D721Med (cell line): ENCODE results near the gene SMIM41.

Experiments used
- DNase-seq: peaks from one replicate; pipeline ENCODE4 v3.0.0; 2011; ENCODE audit warnings: low spot score; ENCODE audit not compliant: insufficient read length
- FAIRE-seq: peaks from 2 replicates; lab custom pipeline; 2011; peaks lifted over from hg19 to GRCh38; lab: Jason Lieb, UNC
- TF ChIP-seq, protein P1 (sequence below): IDR thresholded peaks from 2 replicates; pipeline ENCODE4 v1.5.1; 2012; ENCODE audit warnings: mild to moderate bottlenecking, control low read depth; ENCODE audit not compliant: insufficient read depth; ENCODE audit errors: missing control alignments

SMIM41 gene

DNA sequence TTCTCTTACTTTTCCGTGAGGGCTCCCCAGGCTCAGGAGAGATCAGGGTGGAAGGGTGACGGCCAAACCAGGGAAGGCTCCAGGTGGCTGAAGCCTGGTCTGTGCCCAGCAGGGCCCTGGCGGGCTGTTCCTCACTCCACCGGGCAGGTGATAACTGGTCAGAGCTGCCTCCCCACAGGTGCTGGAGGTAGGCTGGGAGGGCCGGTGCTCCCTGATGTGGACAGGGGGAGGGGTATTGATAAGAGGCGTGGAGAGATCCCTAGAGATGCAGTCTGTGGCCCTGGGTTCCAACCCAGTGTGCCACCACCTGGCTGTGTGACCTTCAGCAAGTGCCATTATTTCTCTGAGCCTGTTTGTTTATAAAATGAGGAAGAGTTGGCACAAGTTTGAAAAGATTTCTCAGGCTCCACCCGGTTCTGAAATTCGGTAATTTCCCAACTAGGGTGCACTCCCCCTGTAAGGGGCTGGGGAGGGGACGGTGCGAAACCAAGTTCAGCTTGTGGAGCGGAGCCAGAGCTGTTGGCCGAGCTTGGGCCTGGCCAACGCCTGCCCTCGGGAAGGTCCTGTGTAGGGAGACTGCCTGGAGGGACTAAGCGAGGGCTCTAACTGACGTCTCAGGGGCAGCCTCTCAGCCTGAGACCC lies 29.3 kb upstream of the SMIM41 start:
- FAIRE-seq: no peak
- TF ChIP-seq, protein P1, sequence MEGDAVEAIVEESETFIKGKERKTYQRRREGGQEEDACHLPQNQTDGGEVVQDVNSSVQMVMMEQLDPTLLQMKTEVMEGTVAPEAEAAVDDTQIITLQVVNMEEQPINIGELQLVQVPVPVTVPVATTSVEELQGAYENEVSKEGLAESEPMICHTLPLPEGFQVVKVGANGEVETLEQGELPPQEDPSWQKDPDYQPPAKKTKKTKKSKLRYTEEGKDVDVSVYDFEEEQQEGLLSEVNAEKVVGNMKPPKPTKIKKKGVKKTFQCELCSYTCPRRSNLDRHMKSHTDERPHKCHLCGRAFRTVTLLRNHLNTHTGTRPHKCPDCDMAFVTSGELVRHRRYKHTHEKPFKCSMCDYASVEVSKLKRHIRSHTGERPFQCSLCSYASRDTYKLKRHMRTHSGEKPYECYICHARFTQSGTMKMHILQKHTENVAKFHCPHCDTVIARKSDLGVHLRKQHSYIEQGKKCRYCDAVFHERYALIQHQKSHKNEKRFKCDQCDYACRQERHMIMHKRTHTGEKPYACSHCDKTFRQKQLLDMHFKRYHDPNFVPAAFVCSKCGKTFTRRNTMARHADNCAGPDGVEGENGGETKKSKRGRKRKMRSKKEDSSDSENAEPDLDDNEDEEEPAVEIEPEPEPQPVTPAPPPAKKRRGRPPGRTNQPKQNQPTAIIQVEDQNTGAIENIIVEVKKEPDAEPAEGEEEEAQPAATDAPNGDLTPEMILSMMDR: no peak

DNA sequence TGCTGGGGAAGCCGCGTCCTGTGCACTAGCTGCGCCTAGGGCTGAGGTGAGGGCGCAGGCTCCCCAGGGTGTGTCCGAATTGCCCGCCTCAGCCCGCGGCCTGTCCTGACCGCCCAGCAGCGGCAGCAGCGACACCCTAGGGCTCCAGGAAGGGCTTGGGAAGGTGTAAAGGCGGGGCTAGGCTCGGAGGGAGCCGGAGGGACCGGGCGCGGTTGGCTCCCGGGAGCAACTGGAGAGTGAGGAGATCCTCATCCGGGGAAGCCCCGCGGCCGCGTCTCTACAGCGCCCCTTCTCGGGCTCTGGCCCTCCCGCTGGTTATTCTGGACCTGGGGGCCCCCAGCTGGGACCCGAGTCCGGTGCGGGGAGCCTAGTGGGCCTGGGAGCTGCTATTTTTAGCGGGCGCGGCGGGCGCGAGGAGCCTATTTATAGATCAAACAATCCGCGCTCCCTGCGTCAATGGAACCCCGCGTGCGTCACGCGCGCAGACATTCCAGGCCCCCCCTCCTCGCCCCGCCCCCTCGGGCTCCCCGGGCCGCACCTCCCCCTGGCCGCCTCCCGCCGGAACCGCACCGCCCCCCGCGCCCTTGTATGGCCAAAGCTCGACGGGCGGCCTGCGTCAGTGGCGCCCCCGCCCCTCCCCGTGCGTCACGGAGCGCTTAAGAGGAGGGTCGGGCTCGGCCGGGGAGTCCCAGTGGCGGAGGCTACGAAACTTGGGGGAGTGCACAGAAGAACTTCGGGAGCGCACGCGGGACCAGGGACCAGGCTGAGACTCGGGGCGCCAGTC lies 28.6 kb upstream of the SMIM41 start, which contains the start of gene NR4A1:
NR4A1 (plus strand) TSS at position 685 of the 784 bp plus-strand sequence. CDS start 2,887 bp downstream, outside the sequence.
- TF ChIP-seq, protein P1: peak; percentile 2
- FAIRE-seq (no peak), DNase-seq (peak; percentile 98)

More for the DNA sequence above, 29.3 kb upstream of the SMIM41 start:
- DNase-seq: no peak

DNA sequence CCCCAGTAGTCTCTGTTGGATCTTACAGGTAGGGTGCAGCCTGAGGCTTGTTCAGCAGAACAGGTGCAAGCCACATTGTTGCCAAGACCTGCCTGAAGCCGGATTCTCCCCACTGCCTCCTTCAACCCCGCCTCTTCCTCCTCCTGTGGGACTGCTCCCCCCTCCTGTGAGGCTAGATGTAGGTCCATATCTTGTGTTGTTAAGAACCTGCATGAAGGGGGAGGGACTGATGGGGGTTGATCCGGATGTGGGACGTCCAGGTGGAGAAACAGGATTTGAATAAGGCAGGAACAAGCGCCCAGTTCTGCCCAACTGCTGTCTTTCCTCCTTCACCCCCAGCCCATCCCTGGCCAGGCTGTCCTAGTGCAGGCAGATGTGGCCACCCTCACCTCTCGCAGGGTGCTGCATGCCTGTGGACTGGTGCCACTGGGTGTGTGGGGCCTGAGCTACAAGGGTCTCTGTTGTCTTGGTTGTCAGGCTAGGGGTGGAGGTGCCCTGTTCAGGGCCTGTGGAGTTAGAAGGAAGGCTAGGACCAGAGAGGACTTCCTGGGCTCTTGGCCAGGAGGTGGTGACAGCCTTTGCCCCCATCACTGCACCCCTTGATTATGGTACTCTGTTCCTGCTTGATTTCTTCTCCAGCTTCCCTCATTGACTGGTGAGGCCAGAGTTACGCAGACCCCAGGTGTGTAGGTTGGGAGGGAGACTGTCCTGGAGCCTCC lies 26.9 kb upstream of the SMIM41 start:
- no peak for FAIRE-seq
- TF ChIP-seq, protein P1: no peak

DNA sequence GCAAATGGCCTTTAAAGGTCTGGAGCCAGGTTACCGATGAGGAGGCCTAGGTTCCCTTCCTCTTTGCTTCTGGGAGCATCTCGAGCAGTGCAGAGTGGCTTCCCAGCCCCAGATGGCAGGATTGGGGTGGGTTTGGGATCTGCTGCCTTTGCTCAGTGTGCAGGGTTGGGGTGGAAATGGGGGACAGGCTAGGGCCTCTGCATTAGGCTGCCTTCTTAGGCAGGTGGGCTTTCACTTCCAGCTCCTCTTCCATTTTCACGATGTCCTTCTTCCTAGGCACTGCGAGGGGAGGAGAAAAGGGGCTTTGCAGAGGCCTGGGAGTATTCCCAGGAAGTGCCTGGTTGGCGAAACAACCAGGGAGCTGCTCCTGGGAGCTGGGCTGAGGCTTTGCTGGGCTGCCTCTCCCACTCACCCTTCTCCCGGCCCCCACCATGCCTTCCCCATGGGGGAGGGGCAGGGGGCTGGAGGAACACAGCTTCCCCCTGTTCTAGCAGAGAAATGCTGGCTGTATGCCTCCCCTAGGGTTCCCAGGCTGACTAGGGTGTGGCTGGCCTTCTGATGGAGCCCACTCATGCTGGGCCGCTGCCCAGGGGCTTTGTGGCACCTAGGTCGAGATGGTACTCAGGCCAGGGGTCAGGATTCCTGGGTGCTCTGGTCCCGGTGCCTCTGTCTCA lies 25.8 kb upstream of the SMIM41 start:
- FAIRE-seq (no peak), DNase-seq (no peak)
- TF ChIP-seq, protein P1: no peak

More for the DNA sequence above, 26.9 kb upstream of the SMIM41 start:
- DNase-seq: no peak

DNA sequence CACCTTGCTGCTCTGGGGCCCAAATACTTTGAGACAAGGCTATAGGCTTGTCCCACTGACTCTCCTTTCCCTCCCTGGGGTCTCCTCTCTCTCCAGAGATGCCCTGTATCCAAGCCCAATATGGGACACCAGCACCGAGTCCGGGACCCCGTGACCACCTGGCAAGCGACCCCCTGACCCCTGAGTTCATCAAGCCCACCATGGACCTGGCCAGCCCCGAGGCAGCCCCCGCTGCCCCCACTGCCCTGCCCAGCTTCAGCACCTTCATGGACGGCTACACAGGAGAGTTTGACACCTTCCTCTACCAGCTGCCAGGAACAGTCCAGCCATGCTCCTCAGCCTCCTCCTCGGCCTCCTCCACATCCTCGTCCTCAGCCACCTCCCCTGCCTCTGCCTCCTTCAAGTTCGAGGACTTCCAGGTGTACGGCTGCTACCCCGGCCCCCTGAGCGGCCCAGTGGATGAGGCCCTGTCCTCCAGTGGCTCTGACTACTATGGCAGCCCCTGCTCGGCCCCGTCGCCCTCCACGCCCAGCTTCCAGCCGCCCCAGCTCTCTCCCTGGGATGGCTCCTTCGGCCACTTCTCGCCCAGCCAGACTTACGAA lies 25.2 kb upstream of the SMIM41 start:
- no peak for FAIRE-seq
- TF ChIP-seq, protein P1: no peak
- DNase-seq: no peak

DNA sequence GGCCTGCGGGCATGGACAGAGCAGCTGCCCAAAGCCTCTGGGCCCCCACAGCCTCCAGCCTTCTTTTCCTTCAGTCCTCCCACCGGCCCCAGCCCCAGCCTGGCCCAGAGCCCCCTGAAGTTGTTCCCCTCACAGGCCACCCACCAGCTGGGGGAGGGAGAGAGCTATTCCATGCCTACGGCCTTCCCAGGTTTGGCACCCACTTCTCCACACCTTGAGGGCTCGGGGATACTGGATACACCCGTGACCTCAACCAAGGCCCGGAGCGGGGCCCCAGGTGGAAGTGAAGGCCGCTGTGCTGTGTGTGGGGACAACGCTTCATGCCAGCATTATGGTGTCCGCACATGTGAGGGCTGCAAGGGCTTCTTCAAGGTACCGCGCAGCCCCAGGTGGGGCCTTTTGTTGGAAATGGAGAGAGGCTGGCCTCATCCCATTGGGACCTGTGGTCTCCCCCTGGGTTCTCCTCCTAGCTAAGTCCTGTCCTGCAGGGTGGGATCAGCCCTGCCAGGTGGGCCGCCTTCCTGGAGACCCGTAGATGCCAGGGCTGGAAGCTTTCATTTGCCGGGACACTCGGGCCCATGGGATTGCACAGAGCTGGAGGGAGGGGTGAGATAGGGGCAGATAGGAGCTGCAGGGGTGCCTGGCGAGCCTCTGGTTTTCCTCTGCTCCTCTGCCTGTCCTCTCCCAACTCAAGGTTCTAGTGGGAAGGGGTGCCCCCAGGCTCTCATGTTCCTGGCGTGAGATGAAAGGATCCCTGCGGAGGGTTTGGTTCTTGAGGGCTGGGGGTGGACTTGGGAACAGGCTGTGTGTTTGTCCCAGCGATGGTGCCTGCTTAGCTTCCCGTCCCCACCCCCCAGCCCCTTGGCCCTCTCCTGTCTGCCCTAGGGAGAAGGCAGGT lies 24.4 kb upstream of the SMIM41 start:
- no peak for FAIRE-seq

More for the DNA sequence above, 24.4 kb upstream of the SMIM41 start:
- DNase-seq: no peak
- TF ChIP-seq, protein P1: no peak
